MM.1S (cell line): Measurements from ENCODE around the gene PRRG1.

Experiments used
- DNase-seq: peaks from one replicate; pipeline ENCODE4 v3.0.0-alpha.2; 2015
- H2AFZ ChIP-seq: fragments of 300-600 bp; sonication (generic); 2 replicates; pipeline ENCODE4 v1.6.0; 2016; ENCODE audit warnings: antibody characterized with exemption, low read length
- H3F3A ChIP-seq: fragments of 300-600 bp; sonication (generic); 2 replicates; pipeline ENCODE4 v1.6.1; 2016; ENCODE audit warnings: mild to moderate bottlenecking, antibody characterized with exemption, low read length, moderate library complexity, mixed read lengths; ENCODE audit not compliant: insufficient read depth
- H3K27ac ChIP-seq: fragments of 300-600 bp; sonication (generic); 2 replicates; pipeline ENCODE4 v1.5.1; 2016; ENCODE audit warnings: mild to moderate bottlenecking, low read length
- H3K27me3 ChIP-seq: fragments of 300-600 bp; sonication (generic); replicated peaks from 2 replicates; pipeline ENCODE4 v1.6.0; 2016; ENCODE audit warnings: low read length; ENCODE audit not compliant: insufficient read depth
- H3K36me3 ChIP-seq: fragments of 300-600 bp; sonication (generic); replicated peaks from 2 replicates; pipeline ENCODE4 v1.6.1; 2016; ENCODE audit warnings: mild to moderate bottlenecking, low read length, mixed read lengths; ENCODE audit not compliant: insufficient read depth
- H3K4me1 ChIP-seq: fragments of 300-600 bp; sonication (generic); 2 replicates; pipeline ENCODE4 v1.6.1; 2016; ENCODE audit warnings: low read length, mixed read lengths
- H3K4me2 ChIP-seq: fragments of 300-600 bp; sonication (generic); 2 replicates; pipeline ENCODE4 v1.6.0; 2016; ENCODE audit warnings: low read depth, low read length
- H3K4me3 ChIP-seq: fragments of 300-600 bp; sonication (generic); 2 replicates; pipeline ENCODE4 v1.5.1; 2016; ENCODE audit warnings: low read length, mixed read lengths
- H3K79me2 ChIP-seq: fragments of 300-600 bp; sonication (generic); 2 replicates; pipeline ENCODE4 v1.6.1; 2016; ENCODE audit warnings: mixed run types, low read length, mixed read lengths
- H3K9ac ChIP-seq: fragments of 300-600 bp; sonication (generic); 2 replicates; pipeline ENCODE4 v1.6.1; 2016; ENCODE audit warnings: low read length, mixed read lengths
- H3K9me2 ChIP-seq: fragments of 300-600 bp; sonication (generic); replicated peaks from 2 replicates; pipeline ENCODE4 v1.6.1; 2016; ENCODE audit warnings: mild to moderate bottlenecking, low read length, mixed read lengths; ENCODE audit not compliant: insufficient read depth
- H3K9me3 ChIP-seq: fragments of 300-600 bp; sonication (generic); replicated peaks from 2 replicates; pipeline ENCODE4 v1.6.1; 2016; ENCODE audit warnings: mild to moderate bottlenecking, low read length, mixed read lengths; ENCODE audit not compliant: insufficient read depth
- H4K20me1 ChIP-seq: fragments of 300-600 bp; sonication (generic); 2 replicates; pipeline ENCODE4 v1.6.1; 2016; ENCODE audit warnings: mild to moderate bottlenecking, low read length, moderate library complexity, mixed read lengths; ENCODE audit not compliant: insufficient read depth
- EZH2 ChIP-seq: fragments of 300-600 bp; sonication (generic); optimal IDR thresholded peaks from 2 replicates; pipeline ENCODE3; 2017; ENCODE audit warnings: low read depth, mild to moderate bottlenecking, antibody characterized with exemption, low read length, mixed read lengths
- EZH2phosphoT487 ChIP-seq: fragments of 300-600 bp; sonication (generic); IDR thresholded peaks from 2 replicates; pipeline ENCODE4 v1.6.1; 2018; ENCODE audit warnings: antibody characterized with exemption, low read length
- TF ChIP-seq, protein P1 (sequence below): fragments of 300-600 bp; sonication (generic); IDR thresholded peaks from 2 replicates; pipeline ENCODE4 v1.5.1; 2016; ENCODE audit warnings: antibody characterized with exemption, low read length, mixed read lengths

Gene PRRG1

DNA sequence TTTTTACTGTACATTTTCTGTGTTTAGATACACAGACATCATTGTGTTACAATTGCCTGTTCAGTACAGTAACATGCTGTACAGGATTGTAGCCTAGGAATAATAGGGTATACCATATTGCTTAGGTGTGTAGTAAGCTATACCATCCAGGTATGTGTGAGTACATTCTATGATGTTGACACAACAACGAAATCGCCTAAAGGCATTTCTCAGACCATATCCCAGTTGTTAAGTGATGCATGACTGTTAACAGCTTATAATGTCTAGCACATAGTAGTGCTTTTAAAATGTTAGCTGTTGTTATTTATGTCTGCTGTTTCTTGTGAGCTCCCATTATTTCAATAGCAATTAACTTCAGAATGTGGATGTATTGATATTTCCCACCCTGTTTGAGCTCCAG lies 4.5 kb downstream of the PRRG1 start:
- H3F3A ChIP-seq = no peaks in the 10 kb centered on the region
- TF ChIP-seq, protein P1, sequence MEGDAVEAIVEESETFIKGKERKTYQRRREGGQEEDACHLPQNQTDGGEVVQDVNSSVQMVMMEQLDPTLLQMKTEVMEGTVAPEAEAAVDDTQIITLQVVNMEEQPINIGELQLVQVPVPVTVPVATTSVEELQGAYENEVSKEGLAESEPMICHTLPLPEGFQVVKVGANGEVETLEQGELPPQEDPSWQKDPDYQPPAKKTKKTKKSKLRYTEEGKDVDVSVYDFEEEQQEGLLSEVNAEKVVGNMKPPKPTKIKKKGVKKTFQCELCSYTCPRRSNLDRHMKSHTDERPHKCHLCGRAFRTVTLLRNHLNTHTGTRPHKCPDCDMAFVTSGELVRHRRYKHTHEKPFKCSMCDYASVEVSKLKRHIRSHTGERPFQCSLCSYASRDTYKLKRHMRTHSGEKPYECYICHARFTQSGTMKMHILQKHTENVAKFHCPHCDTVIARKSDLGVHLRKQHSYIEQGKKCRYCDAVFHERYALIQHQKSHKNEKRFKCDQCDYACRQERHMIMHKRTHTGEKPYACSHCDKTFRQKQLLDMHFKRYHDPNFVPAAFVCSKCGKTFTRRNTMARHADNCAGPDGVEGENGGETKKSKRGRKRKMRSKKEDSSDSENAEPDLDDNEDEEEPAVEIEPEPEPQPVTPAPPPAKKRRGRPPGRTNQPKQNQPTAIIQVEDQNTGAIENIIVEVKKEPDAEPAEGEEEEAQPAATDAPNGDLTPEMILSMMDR = no peak
- TF ChIP-seq EZH2phosphoT487 (no peak), EZH2 (no peak)
- no peaks in the 10 kb centered on the region for H3K4me1 ChIP-seq
- no peaks in the 10 kb centered on the region for H3K27me3 ChIP-seq
- H3K9ac ChIP-seq = no peak overlapping the region
- H3K79me2 ChIP-seq = no peaks in the 10 kb centered on the region
- H3K4me2 ChIP-seq = no peak overlapping the region
- H3K4me3 ChIP-seq = no peak overlapping the region
- H4K20me1 ChIP-seq = no peaks in the 10 kb centered on the region
- H3K9me3 ChIP-seq = no peaks in the 10 kb centered on the region
- H3K36me3 ChIP-seq = no peaks in the 10 kb centered on the region
- DNase-seq = no peak
- no peaks in the 10 kb centered on the region for H3K9me2 ChIP-seq
- no peak overlapping the region for H3K27ac ChIP-seq
- no peak overlapping the region for H2AFZ ChIP-seq

DNA sequence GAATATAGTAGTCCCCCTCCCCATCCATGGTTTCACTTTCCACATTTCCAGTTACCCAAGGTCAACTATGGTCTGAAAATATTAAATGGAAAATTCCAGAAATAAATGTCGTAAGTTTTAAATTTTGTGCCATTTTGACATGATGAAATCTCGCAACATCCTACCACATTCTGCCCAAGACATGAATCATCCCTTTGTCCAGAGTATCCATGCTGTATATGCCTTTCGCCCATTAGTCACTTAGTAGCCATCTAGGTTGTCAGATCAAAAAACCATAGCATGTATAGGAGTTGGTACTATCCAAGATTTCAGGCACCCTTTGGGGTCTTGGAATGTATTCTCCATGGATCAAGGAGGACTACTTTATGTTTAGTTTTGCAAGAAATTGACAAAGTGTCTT lies 8.3 kb downstream of the PRRG1 start:
- Histone ChIP-seq H4K20me1 (no peaks in the 10 kb centered on the region), H3K27me3 (no peaks in the 10 kb centered on the region), H3K79me2 (no peaks in the 10 kb centered on the region), H3F3A (no peaks in the 10 kb centered on the region), H3K9me3 (no peaks in the 10 kb centered on the region), H2AFZ (no peak overlapping the region), H3K9me2 (no peaks in the 10 kb centered on the region), H3K9ac (no peak overlapping the region), H3K4me1 (no peaks in the 10 kb centered on the region), H3K36me3 (no peaks in the 10 kb centered on the region), H3K4me2 (no peak overlapping the region), H3K27ac (no peak overlapping the region), H3K4me3 (no peak overlapping the region)
- no peak for DNase-seq
- no peak for TF ChIP-seq EZH2
- TF ChIP-seq, protein P1 = no peak
- TF ChIP-seq EZH2phosphoT487 = no peak

DNA sequence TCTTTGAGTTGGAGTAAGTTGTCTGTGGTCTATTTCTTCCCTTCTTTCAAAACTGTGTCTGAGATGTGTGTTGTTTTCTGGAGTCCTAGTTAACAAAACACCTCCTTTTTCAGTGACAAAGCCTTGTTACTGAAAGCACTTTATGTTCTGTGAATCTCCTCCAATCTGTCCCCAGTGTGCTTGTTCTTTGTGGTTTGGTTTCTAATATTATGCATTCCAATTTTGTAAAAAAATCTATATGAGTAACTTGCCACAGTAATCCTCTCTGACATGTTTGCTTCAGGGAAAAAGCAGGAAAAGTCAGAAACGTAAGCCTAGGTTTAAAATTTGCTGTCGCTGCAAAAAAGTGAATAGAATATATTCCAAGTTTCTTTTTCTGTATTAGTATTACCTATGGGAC lies 12.4 kb downstream of the PRRG1 start:
- no peak overlapping the region for H3K4me2 ChIP-seq
- TF ChIP-seq EZH2phosphoT487 = no peak
- TF ChIP-seq, protein P1 = no peak
- H3K4me3 ChIP-seq = no peak overlapping the region
- no peaks in the 10 kb centered on the region for H4K20me1 ChIP-seq
- H3K9ac ChIP-seq = no peak overlapping the region
- no peak overlapping the region for H2AFZ ChIP-seq
- no peaks in the 10 kb centered on the region for H3K4me1 ChIP-seq
- H3K9me3 ChIP-seq = no peaks in the 10 kb centered on the region
- H3K36me3 ChIP-seq = no peaks in the 10 kb centered on the region
- H3K79me2 ChIP-seq = no peaks in the 10 kb centered on the region
- no peak for DNase-seq
- H3K9me2 ChIP-seq = no peaks in the 10 kb centered on the region
- H3F3A ChIP-seq = no peaks in the 10 kb centered on the region
- no peak overlapping the region for H3K27ac ChIP-seq
- H3K27me3 ChIP-seq = no peaks in the 10 kb centered on the region
